AG04450 (cell line): ENCODE data around the gene SRPK3. TPM values are rescaled to one million over a fixed set of nuclear protein-coding genes. Genes with fewer than 3 reads are reported as not detected.

Experiments used
- CTCF ChIA-PET: fragments of 300-600, 350-600 bp; formaldehyde crosslinking; extraction: SDS; loops from one replicate; lab custom pipeline; 2022; ENCODE audit warnings: antibody characterized with exemption, inconsistent platforms; lab: Charles Lee
- POLR2A ChIA-PET: fragments of 350-600 bp; formaldehyde crosslinking; extraction: SDS; loops from one replicate; lab custom pipeline; 2021; ENCODE audit warnings: antibody characterized with exemption, inconsistent platforms; lab: Yijun Ruan, JAX
- DNase-seq: peaks from one replicate; pipeline ENCODE4 v3.0.0-alpha.2; 2011; ENCODE audit warnings: low read depth, low spot score
- H3K27ac ChIP-seq: one replicate; pipeline ENCODE4 v1.5.1; 2012; ENCODE audit warnings: low read depth, low read length, control low read depth
- H3K27me3 ChIP-seq: one replicate; pipeline ENCODE4 v1.6.0; 2012; ENCODE audit warnings: low read length; ENCODE audit not compliant: control insufficient read depth, insufficient read depth
- H3K4me3 ChIP-seq: 2 replicates; pipeline ENCODE4 v1.5.1; 2011; ENCODE audit warnings: mild to moderate bottlenecking, low read depth, low read length, control low read depth
- H3K9me3 ChIP-seq: 2 replicates; pipeline ENCODE4 v1.5.1; 2012; ENCODE audit warnings: low read length; ENCODE audit not compliant: control insufficient read depth, insufficient read depth
- polyA minus RNA-seq: library from RNA; depleted of rRNA, polyadenylated mRNA; stranded (reverse); fragments of >200 nt; gene quantifications from 2 replicates; pipeline ENCODE4 v1.2.3, GENCODE V29; 2011; rRNA and poly(A)+ RNA removed
- polyA plus RNA-seq: library from polyadenylated mRNA; depleted of rRNA; stranded (reverse); fragments of >200 nt; gene quantifications from 2 replicates; pipeline ENCODE4 v1.2.3, GENCODE V29; 2011; rRNA removed
- TF ChIP-seq, protein P1 (sequence below): IDR thresholded peaks from 2 replicates; pipeline ENCODE4 v1.5.1; 2011; ENCODE audit warnings: low read depth, low read length, control low read depth, inconsistent platforms

SRPK3 gene
- 0.27 and 0.51 TPM in 2 replicates for polyA plus RNA-seq
- polyA minus RNA-seq = 0.32 TPM in 1 of 2 replicates, not detected in the other

- POLR2A ChIA-PET = interaction anchor here (0.6 to 1.7 kb wide), 2 partner anchors 14 to 15 kb away, joined by 3 to 4 read pairs; partner anchors contain the start of genes IDH3G and SSR4
- Histone ChIP-seq H3K27ac (no peak within 1 kb of the TSS), H3K27me3 (no peaks in the 10 kb centered on the region), H3K9me3 (no peaks in the 10 kb centered on the region), H3K4me3 (no peak within 1 kb of the TSS)
- CTCF ChIA-PET = no interaction called here
- TF ChIP-seq, protein P1, sequence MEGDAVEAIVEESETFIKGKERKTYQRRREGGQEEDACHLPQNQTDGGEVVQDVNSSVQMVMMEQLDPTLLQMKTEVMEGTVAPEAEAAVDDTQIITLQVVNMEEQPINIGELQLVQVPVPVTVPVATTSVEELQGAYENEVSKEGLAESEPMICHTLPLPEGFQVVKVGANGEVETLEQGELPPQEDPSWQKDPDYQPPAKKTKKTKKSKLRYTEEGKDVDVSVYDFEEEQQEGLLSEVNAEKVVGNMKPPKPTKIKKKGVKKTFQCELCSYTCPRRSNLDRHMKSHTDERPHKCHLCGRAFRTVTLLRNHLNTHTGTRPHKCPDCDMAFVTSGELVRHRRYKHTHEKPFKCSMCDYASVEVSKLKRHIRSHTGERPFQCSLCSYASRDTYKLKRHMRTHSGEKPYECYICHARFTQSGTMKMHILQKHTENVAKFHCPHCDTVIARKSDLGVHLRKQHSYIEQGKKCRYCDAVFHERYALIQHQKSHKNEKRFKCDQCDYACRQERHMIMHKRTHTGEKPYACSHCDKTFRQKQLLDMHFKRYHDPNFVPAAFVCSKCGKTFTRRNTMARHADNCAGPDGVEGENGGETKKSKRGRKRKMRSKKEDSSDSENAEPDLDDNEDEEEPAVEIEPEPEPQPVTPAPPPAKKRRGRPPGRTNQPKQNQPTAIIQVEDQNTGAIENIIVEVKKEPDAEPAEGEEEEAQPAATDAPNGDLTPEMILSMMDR = no peak
- no peak for DNase-seq
Observed at GRCh38 chrX:153780678-153781427, at the start of gene SRPK3. TSS of gene SRPK3 (plus strand) at chrX:153781041. CDS start at chrX:153781087, 46 bp downstream.

DNA sequence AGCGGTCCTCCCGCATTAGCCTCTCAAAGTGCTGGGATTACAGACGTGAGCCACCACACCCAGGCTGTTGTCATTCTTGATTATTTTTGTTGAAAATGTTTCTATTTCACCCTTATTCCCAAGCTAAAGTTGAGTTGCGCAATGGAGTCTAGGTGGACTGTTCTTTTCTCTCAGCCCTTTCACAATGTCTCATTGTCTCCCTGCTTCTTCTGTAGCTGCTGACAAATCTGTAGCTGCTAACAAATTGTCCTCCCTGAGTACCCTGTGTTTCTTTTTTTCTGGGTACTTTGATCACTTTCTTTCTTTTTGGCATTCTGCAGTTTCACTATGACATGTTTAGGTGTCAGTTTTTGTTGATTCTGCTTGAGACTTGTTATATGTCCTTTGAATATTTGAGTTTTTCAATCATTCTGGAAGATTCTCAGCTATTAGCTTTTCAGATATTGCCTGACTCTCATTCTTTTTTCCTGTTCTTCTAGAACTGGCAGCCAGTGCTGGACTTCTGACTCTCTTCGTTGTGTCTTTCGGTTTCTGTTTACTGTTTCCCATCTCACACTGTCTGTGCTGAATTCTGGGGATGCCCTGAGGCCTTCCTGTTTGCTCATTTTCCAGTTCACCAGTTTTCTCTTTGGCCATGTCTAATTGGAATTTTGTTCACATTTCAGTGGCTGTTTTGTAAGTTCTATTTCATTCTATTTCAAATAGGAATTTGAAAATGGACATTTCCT, 49.6 kb upstream of the SRPK3 start:
- ChIA-PET POLR2A (no interaction called here), CTCF (interaction anchor here (0.9 to 1.5 kb wide), 2 partner anchors 180 to 216 kb away, joined by 4 read pairs; no protein-coding TSS in a partner anchor)
- Histone ChIP-seq H3K27me3 (no peaks in the 10 kb centered on the region), H3K4me3 (no peak overlapping the region), H3K27ac (no peak overlapping the region), H3K9me3 (no peaks in the 10 kb centered on the region)
- no peak for DNase-seq
- TF ChIP-seq, protein P1 = no peak

DNA sequence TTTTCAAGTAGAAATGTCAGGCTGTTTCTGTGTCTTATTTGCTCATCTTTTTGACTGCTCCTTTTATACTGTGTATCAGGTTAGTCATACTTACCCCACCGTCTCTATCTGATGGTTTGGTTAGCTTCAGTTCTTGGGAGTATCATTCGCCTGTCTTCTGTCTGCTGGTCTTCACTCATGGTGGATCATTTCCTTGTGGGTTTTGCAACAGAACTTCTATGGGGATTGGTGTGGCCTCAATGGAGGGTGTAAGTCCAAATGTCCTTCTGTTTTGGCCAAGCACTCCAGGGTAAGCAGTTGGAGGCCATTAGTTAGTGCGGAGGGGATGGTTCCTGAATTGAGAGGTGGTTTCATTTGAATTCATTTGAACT, 49.0 kb upstream of the SRPK3 start:
- Histone ChIP-seq H3K27ac (no peak overlapping the region), H3K9me3 (no peaks in the 10 kb centered on the region), H3K4me3 (no peak overlapping the region), H3K27me3 (no peaks in the 10 kb centered on the region)
- ChIA-PET CTCF (no interaction called here), POLR2A (no interaction called here)
- DNase-seq = no peak
- TF ChIP-seq, protein P1 = no peak

DNA sequence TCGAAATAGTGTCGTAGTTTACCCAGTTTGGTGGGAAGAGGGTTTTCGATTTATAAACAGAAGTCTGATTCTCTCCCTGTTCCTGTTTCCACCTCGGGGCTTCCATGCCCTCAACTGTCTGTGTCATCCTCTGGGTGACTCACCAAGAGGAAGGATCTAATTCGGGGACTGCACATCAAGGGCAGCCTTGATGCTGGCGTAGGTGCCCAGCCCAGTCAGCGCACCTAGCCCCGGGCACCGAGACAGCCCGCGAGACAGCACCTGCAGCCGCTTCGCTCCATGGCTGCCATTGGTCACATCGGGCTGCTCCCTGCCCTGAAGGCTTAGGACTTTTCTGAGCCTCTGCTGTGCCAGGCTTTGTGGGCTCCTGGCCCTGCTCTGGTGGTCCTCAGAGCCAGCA, 48.4 kb upstream of the SRPK3 start:
- POLR2A ChIA-PET = no interaction called here
- Histone ChIP-seq H3K9me3 (no peaks in the 10 kb centered on the region), H3K27ac (no peak overlapping the region), H3K4me3 (no peak overlapping the region), H3K27me3 (no peaks in the 10 kb centered on the region)
- DNase-seq = no peak
- CTCF ChIA-PET = no interaction called here
- TF ChIP-seq, protein P1 = no peak
